Brain microvascular endothelial cell (primary cell): ENCODE measurements around the gene ITGB3.
A peak's percentile ranks its signal among the peaks of the same experiment; 100 is the strongest.

Experiments used
- DNase-seq: peaks from one replicate; pipeline ENCODE4 v3.0.0-alpha.2; 2020
- H3K27ac ChIP-seq: fragments of 250-450 bp; sonication (Bioruptor Pico); 2 replicates; pipeline ENCODE4 v1.5.1; 2020; ENCODE audit warnings: mild to moderate bottlenecking, moderate library complexity
- H3K27me3 ChIP-seq: fragments of 250-450 bp; sonication (Bioruptor Pico); replicated peaks from 2 replicates; pipeline ENCODE4 v1.5.1; 2020; ENCODE audit warnings: mild to moderate bottlenecking
- H3K36me3 ChIP-seq: fragments of 250-450 bp; sonication (Bioruptor Pico); replicated peaks from 2 replicates; pipeline ENCODE4 v1.5.1; 2020; ENCODE audit warnings: mild to moderate bottlenecking
- H3K4me3 ChIP-seq: 2 replicates; pipeline ENCODE4 v1.5.1; 2011; ENCODE audit warnings: low read depth, mild to moderate bottlenecking, control low read depth, low read length, moderate library complexity
- in situ Hi-C: cut with HindIII; loops from 2 replicates; pipeline ENCODE4 v1.10.0; 2017; ENCODE audit warnings: low sequenced_read_pairs, low pct_ligation_motif_present
- TF ChIP-seq, protein P1 (sequence below): IDR thresholded peaks from 2 replicates; pipeline ENCODE4 v1.5.1; 2011; ENCODE audit warnings: low read depth, mild to moderate bottlenecking, moderate library complexity, low read length, control low read depth, inconsistent platforms; ENCODE audit errors: missing control alignments

Gene ITGB3

DNA sequence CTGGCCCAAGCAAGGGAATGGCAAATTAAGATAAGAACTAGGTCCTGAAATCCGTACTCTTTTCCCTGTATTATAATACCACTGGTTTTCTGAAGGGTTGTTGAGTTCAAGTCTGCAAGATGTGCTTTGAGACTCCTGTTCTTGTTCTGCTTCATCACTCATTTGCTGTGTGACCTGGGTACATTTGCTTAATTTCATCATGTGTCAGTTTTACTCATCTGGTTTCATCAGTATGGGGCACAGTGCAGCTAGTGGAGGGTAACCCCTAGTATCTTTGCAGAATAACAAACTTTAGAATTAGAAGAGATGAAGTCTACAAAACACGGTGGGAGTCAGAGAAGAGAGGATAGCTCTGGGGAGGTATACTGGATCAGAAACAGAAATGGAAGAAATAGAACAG lies 48.2 kb downstream of the ITGB3 start:
- Histone ChIP-seq H3K27me3 (no peaks in the 10 kb centered on the region), H3K36me3 (peaks cover 10% of the 10 kb centered on the region), H3K27ac (no peak overlapping the region), H3K4me3 (no peak overlapping the region)
- in situ Hi-C loops: no loop called here
- TF ChIP-seq, protein P1, sequence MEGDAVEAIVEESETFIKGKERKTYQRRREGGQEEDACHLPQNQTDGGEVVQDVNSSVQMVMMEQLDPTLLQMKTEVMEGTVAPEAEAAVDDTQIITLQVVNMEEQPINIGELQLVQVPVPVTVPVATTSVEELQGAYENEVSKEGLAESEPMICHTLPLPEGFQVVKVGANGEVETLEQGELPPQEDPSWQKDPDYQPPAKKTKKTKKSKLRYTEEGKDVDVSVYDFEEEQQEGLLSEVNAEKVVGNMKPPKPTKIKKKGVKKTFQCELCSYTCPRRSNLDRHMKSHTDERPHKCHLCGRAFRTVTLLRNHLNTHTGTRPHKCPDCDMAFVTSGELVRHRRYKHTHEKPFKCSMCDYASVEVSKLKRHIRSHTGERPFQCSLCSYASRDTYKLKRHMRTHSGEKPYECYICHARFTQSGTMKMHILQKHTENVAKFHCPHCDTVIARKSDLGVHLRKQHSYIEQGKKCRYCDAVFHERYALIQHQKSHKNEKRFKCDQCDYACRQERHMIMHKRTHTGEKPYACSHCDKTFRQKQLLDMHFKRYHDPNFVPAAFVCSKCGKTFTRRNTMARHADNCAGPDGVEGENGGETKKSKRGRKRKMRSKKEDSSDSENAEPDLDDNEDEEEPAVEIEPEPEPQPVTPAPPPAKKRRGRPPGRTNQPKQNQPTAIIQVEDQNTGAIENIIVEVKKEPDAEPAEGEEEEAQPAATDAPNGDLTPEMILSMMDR: no peak
- no peak for DNase-seq

DNA sequence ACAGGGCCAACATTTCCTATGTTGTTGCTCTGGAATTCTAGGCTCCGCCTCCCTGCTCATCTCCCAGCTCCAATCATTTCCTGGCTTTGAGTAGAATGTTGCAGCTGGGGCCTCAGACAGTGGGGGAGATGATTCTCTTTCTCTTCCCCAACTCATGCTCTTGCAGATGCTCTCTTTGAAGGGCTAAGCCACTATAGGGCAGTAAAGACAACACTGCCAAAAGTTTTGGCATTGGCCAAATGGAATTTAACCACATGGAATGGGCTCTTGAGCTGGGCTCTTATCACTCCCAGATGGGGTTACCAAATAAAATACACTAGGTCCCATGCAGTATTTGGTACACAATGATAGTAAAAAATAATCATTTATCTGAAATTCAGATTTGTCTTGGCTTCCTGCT lies 50.6 kb downstream of the ITGB3 start:
- Histone ChIP-seq H3K27me3 (no peaks in the 10 kb centered on the region), H3K36me3 (peaks cover 13% of the 10 kb centered on the region), H3K27ac (no peak overlapping the region), H3K4me3 (no peak overlapping the region)
- TF ChIP-seq, protein P1: no peak
- in situ Hi-C loops: no loop called here
- DNase-seq: no peak

DNA sequence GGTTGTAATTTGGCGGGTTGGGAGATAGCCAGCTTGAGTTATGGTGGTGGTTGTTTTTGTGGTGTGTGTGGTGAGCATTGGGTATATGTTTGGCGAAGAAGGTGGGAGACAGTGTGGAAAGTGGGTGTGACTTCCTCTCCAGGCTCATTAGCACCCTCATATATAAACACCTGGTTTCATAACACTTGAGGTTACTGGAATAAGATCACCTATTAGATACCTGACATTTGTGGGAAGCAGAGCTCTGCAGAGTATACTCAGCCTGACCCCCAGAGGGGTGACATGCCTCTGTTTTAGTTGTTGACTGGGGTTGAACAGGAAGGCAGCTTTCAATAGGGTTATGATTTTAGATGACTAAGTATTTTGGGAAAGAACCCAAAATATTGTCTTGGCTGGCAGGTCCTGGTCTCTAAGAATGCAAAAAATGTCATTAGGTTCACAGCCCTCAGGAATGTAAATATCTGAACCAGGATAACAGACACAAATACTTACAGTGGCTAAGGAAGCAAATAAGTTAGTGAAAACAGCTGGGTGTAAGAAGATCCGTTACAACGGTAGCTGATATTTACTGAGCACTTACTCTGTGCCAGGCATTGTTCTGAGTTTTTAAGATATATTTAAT lies 51.8 kb downstream of the ITGB3 start:
- H3K27ac ChIP-seq: peak overlapping the region; percentile 70
- in situ Hi-C loops: no loop called here

DNA sequence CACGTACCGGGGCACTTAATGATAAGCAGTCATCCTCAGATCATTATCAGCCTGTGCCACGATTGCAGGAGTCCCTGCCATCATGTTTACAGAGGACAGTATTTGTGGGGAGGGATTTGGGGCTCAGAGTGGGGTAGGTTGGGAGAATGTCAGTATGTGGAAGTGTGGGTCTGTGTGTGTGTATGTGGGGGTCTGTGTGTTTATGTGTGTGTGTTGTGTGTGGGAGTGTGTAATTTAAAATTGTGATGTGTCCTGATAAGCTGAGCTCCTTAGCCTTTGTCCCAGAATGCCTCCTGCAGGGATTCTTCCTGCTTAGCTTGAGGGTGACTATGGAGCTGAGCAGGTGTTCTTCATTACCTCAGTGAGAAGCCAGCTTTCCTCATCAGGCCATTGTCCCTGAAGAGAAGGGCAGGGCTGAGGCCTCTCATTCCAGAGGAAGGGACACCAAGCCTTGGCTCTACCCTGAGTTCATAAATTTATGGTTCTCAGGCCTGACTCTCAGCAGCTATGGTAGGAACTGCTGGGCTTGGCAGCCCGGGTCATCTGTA lies 56.6 kb downstream of the ITGB3 start:
- no peak overlapping the region for H3K27ac ChIP-seq
- H3K36me3 ChIP-seq: peaks cover 3% of the 10 kb centered on the region
- no peak for DNase-seq
- TF ChIP-seq, protein P1: no peak
- no peaks in the 10 kb centered on the region for H3K27me3 ChIP-seq
- in situ Hi-C loops: no loop called here
- H3K4me3 ChIP-seq: no peak overlapping the region

More for the DNA sequence above, 51.8 kb downstream of the ITGB3 start:
- H3K27me3 ChIP-seq: no peaks in the 10 kb centered on the region
- peak; percentile 80 for DNase-seq
- peaks cover 13% of the 10 kb centered on the region for H3K36me3 ChIP-seq
- TF ChIP-seq, protein P1: no peak
- no peak overlapping the region for H3K4me3 ChIP-seq

DNA sequence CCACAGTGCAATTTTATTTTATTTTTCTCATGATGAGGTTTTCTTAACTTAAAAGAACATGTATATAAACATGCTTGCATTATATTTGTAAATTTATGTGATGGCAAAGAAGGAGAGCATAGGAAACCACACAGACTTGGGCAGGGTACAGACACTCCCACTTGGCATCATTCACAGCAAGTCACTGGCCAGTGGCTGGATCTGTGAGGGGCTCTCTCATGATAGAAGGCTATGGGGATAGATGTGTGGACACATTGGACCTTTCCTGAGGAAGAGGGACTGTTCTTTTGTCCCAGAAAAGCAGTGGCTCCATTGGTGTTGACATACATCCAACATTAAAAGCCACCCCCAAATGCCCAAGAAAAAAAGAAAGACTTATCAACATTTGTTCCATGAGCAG lies 57.8 kb downstream of the ITGB3 start:
- TF ChIP-seq, protein P1: no peak
- no peak for DNase-seq
- Histone ChIP-seq H3K4me3 (no peak overlapping the region), H3K36me3 (peaks cover 3% of the 10 kb centered on the region), H3K27me3 (no peaks in the 10 kb centered on the region), H3K27ac (no peak overlapping the region)
- in situ Hi-C loops: no loop called here
